Stimulated activated naive CD8-positive, alpha-beta T cell treated with anti-CD3 and anti-CD28 coated beads, Interleukin-15, Interleukin-2, amounts not matched to agents 100 ng/mL and 50 ng/mL, for 24 hours (primary cell): Measurements from ENCODE around the gene KRI1.

Experiments
- H3K27ac Mint-ChIP-seq: one replicate; pipeline ENCODE4 v1.8.0; 2021; ENCODE audit warnings: mild to moderate bottlenecking, mixed read lengths
- H3K27me3 Mint-ChIP-seq: one replicate; pipeline ENCODE4 v1.8.0; 2021; ENCODE audit warnings: mixed read lengths
- H3K36me3 Mint-ChIP-seq: one replicate; pipeline ENCODE4 v1.8.0; 2021; ENCODE audit warnings: low read depth, mixed read lengths
- H3K4me1 Mint-ChIP-seq: one replicate; pipeline ENCODE4 v1.8.0; 2021; ENCODE audit warnings: low read depth, mixed read lengths
- H3K4me3 Mint-ChIP-seq: one replicate; pipeline ENCODE4 v1.8.0; 2021; ENCODE audit warnings: mild to moderate bottlenecking, mixed read lengths
- H3K9me3 Mint-ChIP-seq: one replicate; pipeline ENCODE4 v1.8.0; 2021; ENCODE audit warnings: mixed read lengths

KRI1 gene

DNA sequence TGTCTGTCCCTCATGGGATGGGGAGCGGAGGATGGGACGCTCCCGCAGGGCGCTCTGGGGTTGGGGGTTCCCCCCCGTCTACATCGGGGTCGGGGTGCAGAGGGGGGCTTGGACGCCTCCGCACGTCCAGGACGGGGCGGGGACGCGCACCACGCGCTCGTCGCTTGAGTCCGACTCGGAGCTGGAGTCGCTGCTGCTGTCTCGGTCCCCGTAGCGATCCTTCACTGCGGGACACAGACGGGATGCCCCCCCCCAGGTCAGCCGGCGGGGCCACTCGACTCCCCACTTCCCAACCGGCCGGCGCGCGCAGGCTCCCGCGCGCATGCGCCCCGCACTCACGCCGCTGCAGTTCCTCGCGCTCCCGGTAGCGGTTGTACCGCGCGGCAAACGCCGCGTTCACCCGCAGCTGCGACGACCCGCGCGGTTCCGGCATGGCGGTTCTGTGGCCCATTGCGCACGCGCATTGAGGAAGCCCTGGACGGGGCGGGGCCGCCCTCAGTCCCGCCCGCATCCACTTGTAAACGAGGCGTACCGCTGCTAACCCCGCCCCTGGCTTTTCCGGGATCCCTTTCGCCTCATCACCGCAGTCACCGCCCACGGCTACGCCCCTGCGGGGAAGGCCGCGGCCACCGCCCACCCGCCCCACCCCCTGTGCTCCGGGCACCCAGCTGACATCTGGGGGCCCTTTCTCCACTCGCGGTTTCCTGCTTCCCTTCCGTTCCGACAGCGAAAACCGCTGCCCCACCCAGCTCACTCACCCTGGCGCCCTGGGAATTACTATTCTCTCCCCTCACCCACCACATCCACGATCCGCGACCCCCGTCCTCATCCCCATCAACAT, at the start of gene KRI1:
Gene KRI1 (minus strand): TSS at position 444 of the 841 bp plus-strand sequence. CDS start 11 bp downstream, at position 433.
- Mint-ChIP-seq H3K4me1 (peaks cover 50% of the 10 kb centered on the region), H3K9me3 (no peaks in the 10 kb centered on the region), H3K27ac (peak within 1 kb of the TSS; percentile 100), H3K27me3 (no peaks in the 10 kb centered on the region), H3K36me3 (peaks cover 37% of the 10 kb centered on the region), H3K4me3 (peak within 1 kb of the TSS; percentile 96)

DNA sequence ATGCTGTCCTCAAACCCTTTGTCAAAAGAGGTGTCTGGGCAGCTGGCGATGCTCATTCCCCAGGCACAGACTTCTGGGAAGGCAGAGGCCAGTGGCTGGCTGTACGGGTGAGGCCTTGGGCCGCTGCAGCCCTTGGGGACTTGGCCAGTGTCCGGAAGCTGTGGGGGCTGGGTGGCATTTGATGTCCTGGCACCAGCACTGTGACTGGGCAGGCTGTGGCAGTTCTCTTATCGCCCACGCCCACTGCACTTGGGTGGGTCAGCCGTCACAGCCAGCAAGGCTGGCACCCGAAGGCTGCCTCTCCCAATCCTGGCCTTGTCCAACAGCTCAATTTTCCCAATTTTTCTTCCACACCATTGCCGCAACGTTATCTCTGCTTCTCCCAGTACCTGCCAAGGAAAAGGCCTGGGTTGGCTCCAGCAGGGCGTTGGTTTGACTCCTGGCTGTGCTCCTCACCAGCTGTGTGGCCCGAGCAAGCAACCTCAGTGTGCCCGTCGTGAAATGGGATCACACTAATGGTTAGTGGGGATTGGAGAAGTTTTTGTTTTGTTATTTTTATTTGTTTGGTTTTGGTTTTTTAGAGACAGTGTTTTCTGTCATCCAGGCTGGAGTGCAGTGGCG, 46.8 kb upstream of the KRI1 start:
- H3K4me1 Mint-ChIP-seq: peaks cover 27% of the 10 kb centered on the region

DNA sequence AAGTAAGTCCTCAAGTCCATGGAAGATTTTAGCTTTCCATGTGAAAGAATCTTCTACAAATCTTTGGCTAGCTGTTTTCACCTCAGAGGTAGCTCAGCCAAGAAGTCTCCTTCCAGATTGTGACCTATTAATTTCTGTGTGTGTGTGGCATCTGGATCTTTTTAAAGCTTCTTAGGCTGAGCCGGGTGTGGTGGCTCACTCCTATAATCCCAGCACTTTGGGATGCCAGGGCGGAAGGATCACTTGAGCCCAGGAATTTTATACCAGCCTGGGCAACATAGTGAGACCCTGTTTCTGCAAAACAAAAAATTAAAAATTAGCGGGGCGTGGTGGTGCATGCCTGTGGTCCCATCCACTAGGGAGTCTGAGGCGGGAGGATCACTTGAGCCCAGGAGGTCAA, 46.1 kb upstream of the KRI1 start:
- no peaks in the 10 kb centered on the region for H3K9me3 Mint-ChIP-seq
- H3K27me3 Mint-ChIP-seq: no peaks in the 10 kb centered on the region
- H3K36me3 Mint-ChIP-seq: peaks cover 9% of the 10 kb centered on the region
- H3K4me3 Mint-ChIP-seq: no peak overlapping the region
- H3K27ac Mint-ChIP-seq: peak overlapping the region; percentile 18
- peaks cover 32% of the 10 kb centered on the region for H3K4me1 Mint-ChIP-seq

More for the DNA sequence above, 46.8 kb upstream of the KRI1 start:
- H3K4me3 Mint-ChIP-seq: no peak overlapping the region
- H3K27ac Mint-ChIP-seq: no peak overlapping the region
- no peaks in the 10 kb centered on the region for H3K27me3 Mint-ChIP-seq
- H3K36me3 Mint-ChIP-seq: peaks cover 12% of the 10 kb centered on the region
- H3K9me3 Mint-ChIP-seq: no peaks in the 10 kb centered on the region

DNA sequence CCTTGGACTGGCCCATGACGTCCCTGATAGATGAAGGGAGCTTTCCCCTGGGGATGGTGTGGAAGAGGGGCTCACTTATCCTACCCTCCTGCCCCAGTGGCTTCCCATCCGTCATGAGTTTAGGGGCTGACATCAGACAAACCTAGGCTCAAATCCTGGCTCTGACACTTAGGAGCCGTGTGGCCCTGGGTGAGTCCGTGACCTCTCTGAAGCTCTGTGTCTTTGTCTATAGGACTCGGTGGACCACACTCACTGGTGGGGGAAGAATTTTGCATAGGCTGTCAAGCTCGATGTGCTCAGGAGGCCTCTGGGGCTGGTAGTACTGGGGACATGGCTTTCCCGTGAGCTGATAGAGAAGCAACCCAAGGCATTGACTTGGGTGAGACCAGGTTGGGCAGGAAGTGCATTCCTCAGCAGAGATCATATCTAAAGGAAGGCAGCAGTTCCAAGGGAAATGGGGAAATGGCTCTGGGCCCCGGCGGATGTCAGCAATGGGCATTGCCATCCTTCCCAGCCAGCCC, 38.7 kb upstream of the KRI1 start:
- no peaks in the 10 kb centered on the region for H3K27me3 Mint-ChIP-seq
- peak overlapping the region; percentile 91 for H3K27ac Mint-ChIP-seq
- H3K4me3 Mint-ChIP-seq: peak overlapping the region; percentile 95
- no peaks in the 10 kb centered on the region for H3K9me3 Mint-ChIP-seq
- peaks cover 5% of the 10 kb centered on the region for H3K36me3 Mint-ChIP-seq
- H3K4me1 Mint-ChIP-seq: peaks cover 34% of the 10 kb centered on the region

DNA sequence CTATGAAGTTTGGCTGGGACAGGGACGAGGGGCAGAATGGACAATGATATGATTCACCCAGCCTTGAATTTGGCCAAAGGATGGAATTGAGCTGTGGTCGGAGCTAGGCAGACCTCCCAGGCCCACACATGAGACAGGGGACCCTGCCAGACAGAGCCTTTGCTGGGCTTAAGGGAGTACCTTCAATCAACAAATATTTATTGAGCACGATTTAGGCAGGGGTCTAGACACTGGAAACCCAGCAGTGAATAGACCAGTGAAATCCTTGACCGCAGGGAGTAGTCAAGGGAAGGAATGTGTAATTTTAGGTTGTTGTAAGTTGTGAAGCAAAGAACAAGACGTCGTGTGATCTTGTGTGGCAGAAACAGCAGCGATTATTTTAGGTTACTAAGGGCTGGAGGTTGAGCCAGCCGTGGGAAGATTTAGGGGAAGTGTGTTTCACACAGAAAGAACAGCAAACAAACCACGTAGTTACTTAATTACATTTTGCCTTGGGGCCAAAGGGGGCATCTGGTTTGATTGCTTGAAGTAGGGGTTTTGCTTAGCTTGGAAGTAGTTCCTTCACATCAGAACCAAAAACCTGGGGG, 38.2 kb upstream of the KRI1 start:
- H3K27ac Mint-ChIP-seq: peak overlapping the region; percentile 91
- H3K4me3 Mint-ChIP-seq: peak overlapping the region; percentile 95
- peaks cover 5% of the 10 kb centered on the region for H3K36me3 Mint-ChIP-seq
- no peaks in the 10 kb centered on the region for H3K9me3 Mint-ChIP-seq
- H3K4me1 Mint-ChIP-seq: peaks cover 34% of the 10 kb centered on the region
- no peaks in the 10 kb centered on the region for H3K27me3 Mint-ChIP-seq

DNA sequence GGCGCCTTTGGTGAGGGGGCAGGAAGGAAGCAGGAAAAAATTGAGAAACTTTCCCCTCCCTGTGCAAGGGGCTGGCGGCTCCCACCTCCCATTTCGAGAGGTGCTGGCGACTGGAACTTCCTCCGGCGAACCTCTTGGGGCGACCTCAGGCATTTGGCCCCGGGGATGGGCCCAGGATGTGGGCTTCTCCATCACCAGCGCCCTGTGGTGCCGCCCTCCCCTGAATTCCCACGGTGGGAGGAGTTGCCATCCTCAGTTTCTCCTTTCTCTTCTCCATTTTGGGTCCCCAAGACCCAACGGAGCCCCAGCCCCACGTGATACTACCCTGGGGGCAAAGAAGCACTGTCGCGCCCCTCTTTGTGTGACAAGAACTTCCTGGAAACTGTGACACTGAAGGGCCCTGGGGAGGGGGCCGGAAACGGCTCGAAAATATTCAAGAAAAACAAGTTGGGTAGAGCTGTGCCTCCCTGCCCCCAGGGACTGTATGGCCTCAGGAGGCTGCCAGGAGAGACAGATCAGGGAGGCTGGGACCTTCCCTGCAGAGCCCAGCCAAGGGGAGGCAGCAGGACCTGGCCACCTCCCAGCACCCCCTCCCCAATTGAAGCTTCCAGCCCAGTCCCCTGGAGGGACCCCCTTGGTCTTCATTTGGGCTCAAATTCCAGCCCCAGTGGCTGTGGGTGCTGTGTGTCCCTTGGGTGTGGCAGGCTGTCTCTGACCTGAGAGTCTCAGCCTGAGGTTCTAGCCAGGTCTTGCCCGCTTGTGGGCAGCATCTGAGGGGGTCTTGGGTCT, 37.5 kb upstream of the KRI1 start:
- Mint-ChIP-seq H3K4me1 (peaks cover 34% of the 10 kb centered on the region), H3K4me3 (peak overlapping the region; percentile 95), H3K36me3 (peaks cover 5% of the 10 kb centered on the region), H3K27me3 (no peaks in the 10 kb centered on the region), H3K27ac (peak overlapping the region; percentile 91), H3K9me3 (no peaks in the 10 kb centered on the region)

DNA sequence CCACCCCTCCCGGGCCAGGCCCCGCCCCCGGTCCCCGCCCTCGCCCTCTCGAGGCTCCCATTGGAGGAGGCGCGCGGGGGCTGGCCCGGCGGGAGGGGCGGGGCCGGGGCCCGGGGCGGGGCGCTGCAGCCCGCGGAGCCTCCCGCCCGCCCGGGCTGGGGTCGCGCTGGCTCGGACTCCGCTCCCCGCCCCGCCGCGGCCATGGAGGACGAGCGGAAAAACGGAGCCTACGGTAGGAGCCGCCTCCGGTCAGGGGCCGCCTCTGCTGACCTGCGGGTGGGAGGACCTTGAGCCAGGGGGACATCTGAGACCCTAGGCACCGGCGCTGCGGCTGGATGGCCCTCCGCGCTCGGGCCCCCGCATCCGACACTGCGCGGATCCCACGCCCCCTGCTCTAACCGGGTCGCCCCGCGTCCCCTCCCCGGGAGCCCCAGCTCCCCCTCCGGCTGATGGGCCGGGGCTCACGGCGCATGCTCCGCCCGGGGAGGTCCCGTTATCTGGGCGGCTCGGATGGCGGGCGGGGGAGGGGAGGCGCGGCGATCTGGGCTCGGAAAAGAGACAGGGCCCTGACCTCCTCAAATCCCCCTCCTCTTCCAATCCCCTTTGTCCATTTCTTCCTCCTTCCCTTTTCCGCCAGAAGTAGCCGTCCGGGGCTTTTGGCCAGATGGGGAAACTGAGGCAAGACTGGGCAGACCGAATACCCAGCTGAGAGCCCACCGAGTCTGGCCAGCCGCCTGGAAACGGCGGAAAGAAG, 36.7 kb upstream of the KRI1 start:
- Mint-ChIP-seq H3K27me3 (no peaks in the 10 kb centered on the region), H3K27ac (peak overlapping the region; percentile 91), H3K4me1 (peaks cover 34% of the 10 kb centered on the region), H3K9me3 (no peaks in the 10 kb centered on the region), H3K4me3 (peak overlapping the region; percentile 95), H3K36me3 (peaks cover 5% of the 10 kb centered on the region)

DNA sequence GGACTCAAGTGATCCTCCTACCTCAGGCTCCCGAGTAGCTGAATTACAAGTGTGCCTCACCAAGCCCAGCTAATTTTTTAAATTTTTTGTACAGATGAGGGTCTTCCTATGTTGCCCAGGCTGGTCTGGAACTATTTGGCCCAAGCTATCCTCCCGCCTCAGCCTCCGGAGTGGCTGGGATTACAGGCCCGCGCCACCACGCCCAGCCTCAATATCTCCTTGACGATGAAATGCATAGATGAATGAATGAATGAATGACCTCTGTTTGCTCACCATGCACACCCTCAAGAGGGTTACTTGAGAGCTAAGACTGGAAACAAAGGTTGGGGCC, 36.2 kb upstream of the KRI1 start:
- H3K27ac Mint-ChIP-seq: peak overlapping the region; percentile 68
- no peaks in the 10 kb centered on the region for H3K9me3 Mint-ChIP-seq
- H3K36me3 Mint-ChIP-seq: peaks cover 5% of the 10 kb centered on the region
- H3K4me3 Mint-ChIP-seq: peak overlapping the region; percentile 59
- H3K27me3 Mint-ChIP-seq: no peaks in the 10 kb centered on the region
- peaks cover 32% of the 10 kb centered on the region for H3K4me1 Mint-ChIP-seq

DNA sequence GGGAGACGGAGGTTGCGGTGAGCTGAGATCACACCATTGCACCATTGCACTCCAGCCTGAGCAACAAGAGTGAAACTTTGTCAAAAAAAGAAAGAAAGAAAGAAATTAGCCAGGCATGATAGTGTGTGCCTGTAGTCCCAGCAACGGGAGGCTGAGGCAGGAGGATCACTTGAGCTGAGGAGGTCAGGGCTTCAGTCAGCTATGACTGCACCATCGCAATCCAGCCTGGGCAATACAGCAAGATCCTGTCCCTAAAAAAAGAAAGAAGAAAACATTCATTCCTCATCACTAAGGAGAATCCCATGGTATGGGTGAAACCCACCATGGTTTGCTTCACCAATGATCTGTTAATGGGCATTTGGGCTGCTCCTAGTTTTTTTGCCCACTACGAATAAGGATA, 34.3 kb upstream of the KRI1 start:
- no peaks in the 10 kb centered on the region for H3K27me3 Mint-ChIP-seq
- H3K27ac Mint-ChIP-seq: no peak overlapping the region
- H3K36me3 Mint-ChIP-seq: peaks cover 5% of the 10 kb centered on the region
- H3K9me3 Mint-ChIP-seq: no peaks in the 10 kb centered on the region
- peaks cover 43% of the 10 kb centered on the region for H3K4me1 Mint-ChIP-seq
- no peak overlapping the region for H3K4me3 Mint-ChIP-seq

DNA sequence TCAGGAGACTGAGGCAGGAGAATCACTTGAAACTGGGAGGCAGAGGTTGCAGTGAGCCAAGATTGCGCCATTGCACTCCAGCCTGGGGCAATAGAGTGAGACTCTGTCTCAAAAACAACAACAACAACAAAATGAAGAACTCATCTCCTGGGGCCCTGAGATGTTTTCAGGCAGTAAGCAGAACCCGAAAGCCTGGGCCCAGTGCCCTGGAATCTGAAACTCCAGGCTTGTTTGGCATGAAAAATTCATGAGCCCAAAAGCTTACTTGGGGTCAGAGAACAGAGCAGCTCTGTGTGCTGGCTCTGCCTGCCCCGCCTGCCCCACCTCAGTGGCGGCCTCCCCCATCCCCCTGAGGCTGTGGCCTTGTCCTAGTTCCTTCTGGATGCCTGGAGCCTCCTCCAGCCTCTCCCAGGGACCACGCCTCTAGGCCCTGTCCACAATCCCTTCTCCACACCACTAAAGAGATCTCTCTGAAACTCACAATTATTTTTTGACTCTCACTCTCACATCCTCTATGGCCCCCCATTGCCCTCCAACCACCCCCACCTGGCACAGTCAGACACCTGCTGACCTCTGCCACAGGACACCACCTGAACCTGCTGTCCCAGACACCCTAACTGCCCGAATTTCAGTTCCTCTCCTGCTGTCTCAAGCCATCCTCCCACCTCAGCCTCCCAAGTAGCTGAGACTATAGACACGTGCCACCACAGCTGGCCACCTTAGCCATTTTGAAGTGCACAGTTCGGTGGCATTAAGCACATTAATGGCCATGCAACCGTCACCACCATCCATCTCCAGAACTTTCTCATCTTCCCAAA, 28.2 kb upstream of the KRI1 start:
- H3K9me3 Mint-ChIP-seq: no peaks in the 10 kb centered on the region
- no peak overlapping the region for H3K4me3 Mint-ChIP-seq
- H3K27ac Mint-ChIP-seq: peak overlapping the region; percentile 58
- H3K4me1 Mint-ChIP-seq: peaks cover 24% of the 10 kb centered on the region
- H3K36me3 Mint-ChIP-seq: no peaks in the 10 kb centered on the region
- no peaks in the 10 kb centered on the region for H3K27me3 Mint-ChIP-seq

DNA sequence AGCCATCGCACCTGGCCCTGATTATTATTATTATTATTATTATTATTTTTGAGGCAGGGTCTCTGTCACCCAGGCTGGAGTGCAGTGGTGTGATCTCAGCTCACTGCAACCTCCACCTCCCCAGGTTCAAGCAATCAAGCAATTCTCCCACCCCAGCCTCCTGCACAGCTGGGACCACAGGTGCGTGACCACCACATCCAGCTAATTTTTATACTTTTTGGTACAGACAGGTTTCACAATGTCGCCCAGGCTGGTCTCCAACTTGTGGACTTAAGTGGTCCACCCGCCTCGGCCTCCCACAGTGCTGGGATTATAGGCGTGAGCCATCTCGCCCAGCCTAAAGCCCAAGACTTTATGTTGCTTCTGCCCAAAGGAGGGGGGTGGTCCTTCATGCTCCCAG, 27.3 kb upstream of the KRI1 start:
- peaks cover 24% of the 10 kb centered on the region for H3K4me1 Mint-ChIP-seq
- H3K27ac Mint-ChIP-seq: no peak overlapping the region
- H3K9me3 Mint-ChIP-seq: no peaks in the 10 kb centered on the region
- H3K36me3 Mint-ChIP-seq: no peaks in the 10 kb centered on the region
- H3K27me3 Mint-ChIP-seq: no peaks in the 10 kb centered on the region
- H3K4me3 Mint-ChIP-seq: no peak overlapping the region

DNA sequence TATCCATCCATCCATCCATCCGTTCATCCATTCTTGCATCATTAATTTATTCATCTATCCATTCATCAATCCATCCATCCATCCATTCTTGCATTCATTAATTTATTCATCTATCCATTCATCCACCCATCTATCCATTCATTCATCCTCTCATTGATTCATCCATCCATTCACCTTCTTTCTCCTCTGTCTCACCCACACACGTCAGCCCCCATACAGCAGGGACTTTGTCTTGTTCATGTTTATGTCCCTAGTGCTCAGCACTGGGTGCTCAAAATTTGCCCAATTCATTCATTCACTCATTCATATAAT, 22.0 kb upstream of the KRI1 start:
- H3K4me3 Mint-ChIP-seq: no peak overlapping the region
- peaks cover 8% of the 10 kb centered on the region for H3K27me3 Mint-ChIP-seq
- no peaks in the 10 kb centered on the region for H3K36me3 Mint-ChIP-seq
- H3K4me1 Mint-ChIP-seq: peaks cover 14% of the 10 kb centered on the region
- H3K27ac Mint-ChIP-seq: no peak overlapping the region
- no peaks in the 10 kb centered on the region for H3K9me3 Mint-ChIP-seq

DNA sequence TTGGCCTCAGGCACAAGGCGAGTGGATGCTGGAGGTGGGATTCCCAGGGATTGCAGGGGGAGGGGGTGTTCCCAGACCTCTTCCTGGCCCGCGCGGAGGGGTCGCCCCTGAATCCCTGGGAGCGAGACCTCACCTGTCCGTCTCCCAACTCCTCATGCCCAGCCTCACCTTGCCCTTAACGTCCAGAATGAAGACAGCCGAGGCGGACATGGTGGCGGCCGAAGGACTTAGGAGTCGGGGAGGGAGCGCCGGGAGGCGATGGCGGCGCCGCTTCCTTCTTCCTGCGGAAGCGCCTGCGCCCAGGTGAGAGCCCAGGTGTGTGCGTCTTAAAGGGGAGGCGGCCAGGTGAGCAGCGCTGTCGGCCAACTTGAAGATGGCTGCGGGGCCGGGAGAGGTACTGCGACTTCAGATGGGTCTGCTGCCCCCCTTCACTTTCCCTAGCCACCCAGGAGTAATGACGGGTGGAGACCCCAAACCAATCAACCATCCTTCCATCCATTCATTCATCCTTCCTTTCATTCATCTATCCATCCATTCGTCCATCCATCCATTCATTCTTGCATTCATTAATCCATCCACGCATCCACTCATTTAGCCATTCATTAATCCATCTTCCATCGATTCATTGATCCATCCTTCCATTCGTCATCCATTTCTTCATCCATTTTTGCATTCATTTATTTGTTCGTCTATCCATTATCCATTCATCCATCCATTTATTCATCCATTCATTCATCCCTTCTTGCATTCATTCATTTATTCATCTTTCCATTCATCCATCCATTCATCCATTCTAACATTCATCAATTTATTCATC, 21.4 kb upstream of the KRI1 start, which contains the start of gene AP1M2:
Gene AP1M2 (minus strand): TSS at position 291 of the 817 bp plus-strand sequence. CDS start 81 bp downstream, at position 210.
- no peak within 1 kb of the TSS for H3K4me3 Mint-ChIP-seq
- H3K27me3 Mint-ChIP-seq: peaks cover 8% of the 10 kb centered on the region

More for the DNA sequence above, 21.4 kb upstream of the KRI1 start, which contains the start of gene AP1M2:
- H3K36me3 Mint-ChIP-seq: no peaks in the 10 kb centered on the region
- no peak within 1 kb of the TSS for H3K27ac Mint-ChIP-seq
- peaks cover 14% of the 10 kb centered on the region for H3K4me1 Mint-ChIP-seq
- no peaks in the 10 kb centered on the region for H3K9me3 Mint-ChIP-seq
